Neuronal stem cell (in vitro differentiated cells): ENCODE data around the gene UNC5C.

Source experiments
- DNase-seq: peaks from one replicate; pipeline ENCODE4 v3.0.0-alpha.2; 2013; ENCODE audit warnings: low spot score
- H2AFZ ChIP-seq: one replicate; pipeline ENCODE4 v1.6.1; 2013; ENCODE audit warnings: mild to moderate bottlenecking, low read length, inconsistent platforms
- H2AK5ac ChIP-seq: 2 replicates; pipeline ENCODE4 v1.6.1; 2013; ENCODE audit warnings: low read depth, mild to moderate bottlenecking, inconsistent platforms, low read length, moderate library complexity, mixed read lengths
- H2BK120ac ChIP-seq: 2 replicates; pipeline ENCODE4 v1.6.1; 2013; ENCODE audit warnings: low read depth, mild to moderate bottlenecking, inconsistent platforms, low read length, moderate library complexity, mixed read lengths
- H2BK12ac ChIP-seq: one replicate; pipeline ENCODE4 v1.6.1; 2013; ENCODE audit warnings: low read length, inconsistent platforms
- H2BK15ac ChIP-seq: 2 replicates; pipeline ENCODE4 v1.6.1; 2013; ENCODE audit warnings: mild to moderate bottlenecking, low read length, inconsistent platforms, mixed read lengths
- H2BK5ac ChIP-seq: one replicate; pipeline ENCODE4 v1.6.1; 2013; ENCODE audit warnings: inconsistent platforms, mild to moderate bottlenecking, low read length, moderate library complexity
- H3K14ac ChIP-seq: one replicate; pipeline ENCODE4 v1.6.1; 2013; ENCODE audit warnings: low read length, inconsistent platforms
- H3K18ac ChIP-seq: 2 replicates; pipeline ENCODE4 v1.6.1; 2013; ENCODE audit warnings: low read length, inconsistent platforms
- H3K23ac ChIP-seq: 2 replicates; pipeline ENCODE4 v1.6.1; 2013; ENCODE audit warnings: low read depth, mild to moderate bottlenecking, mixed read lengths, low read length, inconsistent platforms; ENCODE audit not compliant: poor library complexity
- H3K27ac ChIP-seq: replicated peaks from 3 replicates; pipeline ENCODE4 v1.5.1; 2013; ENCODE audit warnings: low read length, inconsistent platforms
- H3K27me3 ChIP-seq, 3 experiments: 2 replicates each; pipeline ENCODE4 v1.6.1; 2013; ENCODE audit warnings: low read length in 3 of 3, mild to moderate bottlenecking in 2 of 3, inconsistent platforms in 1 of 3, low read depth in 1 of 3, mixed read lengths in 1 of 3, moderate library complexity in 1 of 3; ENCODE audit not compliant: control insufficient read depth in 3 of 3, insufficient read depth in 3 of 3
- H3K36me3 ChIP-seq, 2 donors: replicated peaks in 1 of 2; 2 replicates each; pipeline ENCODE4 v1.6.1; 2013; ENCODE audit warnings: low read length in 2 of 2; ENCODE audit not compliant: control insufficient read depth in 2 of 2, insufficient read depth in 2 of 2
- H3K4ac ChIP-seq: 2 replicates; pipeline ENCODE4 v1.6.1; 2013; ENCODE audit warnings: inconsistent platforms, mild to moderate bottlenecking, low read length, moderate library complexity
- H3K4me1 ChIP-seq, 2 donors: 1 replicate in 1 of 2; 2 replicates in 1 of 2; pipeline ENCODE4 v1.6.1; 2013; ENCODE audit warnings: low read length in 2 of 2, low read depth in 1 of 2; ENCODE audit not compliant: control insufficient read depth in 2 of 2, insufficient read depth in 1 of 2
- H3K4me2 ChIP-seq: one replicate; pipeline ENCODE4 v1.6.1; 2013; ENCODE audit warnings: mild to moderate bottlenecking, low read length, inconsistent platforms; ENCODE audit not compliant: insufficient read depth, poor library complexity, severe bottlenecking
- H3K4me3 ChIP-seq, 2 donors: 2 replicates each; pipeline ENCODE4 v1.5.1; 2013; ENCODE audit warnings: low read length in 2 of 2, mild to moderate bottlenecking in 2 of 2, inconsistent platforms in 1 of 2, moderate library complexity in 1 of 2
- H3K79me1 ChIP-seq: one replicate; pipeline ENCODE4 v1.6.1; 2013; ENCODE audit warnings: low read depth, mild to moderate bottlenecking, inconsistent platforms, low read length, moderate library complexity
- H3K9ac ChIP-seq: one replicate; pipeline ENCODE4 v1.6.1; 2013; ENCODE audit warnings: mild to moderate bottlenecking, low read depth, low read length, inconsistent platforms; ENCODE audit not compliant: poor library complexity
- H3K9me3 ChIP-seq, 2 donors: replicated peaks in 1 of 2; 2 replicates each; pipeline versions ENCODE3 to v1.6.1; 2013; ENCODE audit warnings: low read length in 2 of 2, mild to moderate bottlenecking in 2 of 2, inconsistent platforms in 1 of 2, low read depth in 1 of 2, mixed read lengths in 1 of 2, moderate library complexity in 1 of 2; ENCODE audit not compliant: control insufficient read depth in 2 of 2, insufficient read depth in 1 of 2
- H4K8ac ChIP-seq: one replicate; pipeline ENCODE4 v1.6.1; 2013; ENCODE audit warnings: low read depth, mild to moderate bottlenecking, inconsistent platforms, low read length, moderate library complexity
- H4K91ac ChIP-seq: one replicate; pipeline ENCODE4 v1.6.1; 2013; ENCODE audit warnings: low read length, low read depth, mild to moderate bottlenecking, inconsistent platforms; ENCODE audit not compliant: poor library complexity
- WGBS, 2 donors: extraction: QIAGEN DNeasy Blood & Tissue Kit; methylation state at CpG; one replicate each; pipeline ENCODE4 v1.1.7; 2013; ENCODE audit warnings: missing lambda C conversion rate in 2 of 2, mixed read lengths in 1 of 2; ENCODE audit not compliant: insufficient read length in 2 of 2, insufficient replicate concordance in 1 of 2; ENCODE audit errors: extremely low coverage in 2 of 2; 5-methylcytosine and 5-hydroxymethylcytosine counted together

Gene UNC5C

GRCh38 chr4:95528388-95528948 is 20.3 kb downstream of the UNC5C start:
- H3K27ac ChIP-seq, result no peak overlapping the region
- no peaks in the 10 kb centered on the region for H3K79me1 ChIP-seq
- WGBS, 2 donors, result no CpG with 5 or more reads among the region's 4 CpGs
- no peak overlapping the region for H4K91ac ChIP-seq
- no peak overlapping the region for H3K18ac ChIP-seq
- H3K23ac ChIP-seq, result no peak overlapping the region
- H2BK120ac ChIP-seq, result no peak overlapping the region
- no peak overlapping the region for H3K14ac ChIP-seq
- no peaks in the 10 kb centered on the region for H3K9me3 ChIP-seq
- DNase-seq, result no peak
- no peak overlapping the region for H3K4me2 ChIP-seq
- H3K4me1 ChIP-seq, result peaks cover 0 to 4% of the 10 kb centered on the region in 2 donors
- no peak overlapping the region for H2BK15ac ChIP-seq
- H3K36me3 ChIP-seq, result no peaks in the 10 kb centered on the region
- H4K8ac ChIP-seq, result no peak overlapping the region
- H2AK5ac ChIP-seq, result no peak overlapping the region
- no peak overlapping the region for H2BK12ac ChIP-seq
- no peaks in the 10 kb centered on the region for H3K27me3 ChIP-seq
- H2AFZ ChIP-seq, result peak overlapping the region; percentile 14
- H2BK5ac ChIP-seq, result no peak overlapping the region
- H3K4ac ChIP-seq, result no peak overlapping the region
- no peak overlapping the region for H3K4me3 ChIP-seq
- H3K9ac ChIP-seq, result no peak overlapping the region

- H2BK120ac ChIP-seq, result no peak overlapping the region
- no CpG with 5 or more reads among the region's 2 CpGs for WGBS, 2 donors
- DNase-seq, result no peak
- no peak overlapping the region for H2BK15ac ChIP-seq
- no peaks in the 10 kb centered on the region for H3K27me3 ChIP-seq
- H3K4ac ChIP-seq, result no peak overlapping the region
- H3K9me3 ChIP-seq, result no peaks in the 10 kb centered on the region
- no peak overlapping the region for H3K4me3 ChIP-seq
- peaks cover 0 to 6% of the 10 kb centered on the region in 2 donors for H3K4me1 ChIP-seq
- no peak overlapping the region for H3K4me2 ChIP-seq
- H4K8ac ChIP-seq, result no peak overlapping the region
- no peak overlapping the region for H3K9ac ChIP-seq
- no peak overlapping the region for H2AK5ac ChIP-seq
- no peak overlapping the region for H2AFZ ChIP-seq
- H3K36me3 ChIP-seq, result no peaks in the 10 kb centered on the region
- H4K91ac ChIP-seq, result no peak overlapping the region
- no peak overlapping the region for H3K18ac ChIP-seq
- no peak overlapping the region for H3K14ac ChIP-seq
- no peak overlapping the region for H2BK5ac ChIP-seq
- no peak overlapping the region for H3K23ac ChIP-seq
- H3K79me1 ChIP-seq, result no peaks in the 10 kb centered on the region
- no peak overlapping the region for H3K27ac ChIP-seq
- no peak overlapping the region for H2BK12ac ChIP-seq
Observed at GRCh38 chr4:95526075-95526474, 22.7 kb downstream of the UNC5C start.

GRCh38 chr4:95524729-95525128 is 24.0 kb downstream of the UNC5C start:
- no CpG with 5 or more reads among the region's 2 CpGs for WGBS, 2 donors

GRCh38 chr4:95524184-95524583 is 24.6 kb downstream of the UNC5C start:
- H3K27me3 ChIP-seq, result no peaks in the 10 kb centered on the region
- H3K79me1 ChIP-seq, result no peaks in the 10 kb centered on the region
- no peak overlapping the region for H2BK12ac ChIP-seq
- no peak overlapping the region for H3K27ac ChIP-seq
- no peak overlapping the region for H2AFZ ChIP-seq
- H3K4me3 ChIP-seq, result no peak overlapping the region
- no peak overlapping the region for H3K9ac ChIP-seq
- H3K14ac ChIP-seq, result no peak overlapping the region
- no peak overlapping the region for H2BK5ac ChIP-seq
- WGBS, 2 donors, result no CpG with 5 or more reads among the region's 1 CpG
- H2AK5ac ChIP-seq, result no peak overlapping the region
- no peak overlapping the region for H3K4me2 ChIP-seq
- no peak overlapping the region for H3K23ac ChIP-seq
- no peak overlapping the region for H4K91ac ChIP-seq
- no peak overlapping the region for H3K4ac ChIP-seq
- no peak overlapping the region for H2BK120ac ChIP-seq
- H3K9me3 ChIP-seq, result no peaks in the 10 kb centered on the region
- peaks cover 0 to 6% of the 10 kb centered on the region in 2 donors for H3K4me1 ChIP-seq
- no peaks in the 10 kb centered on the region for H3K36me3 ChIP-seq
- no peak overlapping the region for H4K8ac ChIP-seq
- no peak overlapping the region for H2BK15ac ChIP-seq
- no peak for DNase-seq
- no peak overlapping the region for H3K18ac ChIP-seq

More at GRCh38 chr4:95524729-95525128, 24.0 kb downstream of the UNC5C start:
- H3K36me3 ChIP-seq, result no peaks in the 10 kb centered on the region
- H3K9ac ChIP-seq, result no peak overlapping the region
- H3K14ac ChIP-seq, result no peak overlapping the region
- no peak overlapping the region for H3K4me2 ChIP-seq
- H2BK120ac ChIP-seq, result no peak overlapping the region
- peak overlapping the region; percentile 8 for H2AK5ac ChIP-seq
- H3K4me1 ChIP-seq, result peaks cover 0 to 6% of the 10 kb centered on the region in 2 donors
- no peaks in the 10 kb centered on the region for H3K79me1 ChIP-seq
- no peak overlapping the region for H2BK12ac ChIP-seq
- no peak for DNase-seq
- H3K9me3 ChIP-seq, result no peaks in the 10 kb centered on the region
- H2AFZ ChIP-seq, result no peak overlapping the region
- no peak overlapping the region for H2BK5ac ChIP-seq
- H3K23ac ChIP-seq, result no peak overlapping the region
- no peak overlapping the region for H3K27ac ChIP-seq
- no peak overlapping the region for H3K4ac ChIP-seq
- no peak overlapping the region for H3K4me3 ChIP-seq
- no peak overlapping the region for H4K8ac ChIP-seq
- H3K27me3 ChIP-seq, result no peaks in the 10 kb centered on the region
- H4K91ac ChIP-seq, result no peak overlapping the region
- H3K18ac ChIP-seq, result no peak overlapping the region
- H2BK15ac ChIP-seq, result no peak overlapping the region
